Liver (tissue), 3 donors: ENCODE results near the gene KCNT1.

ENCODE experiments used
- ATF3 ChIP-seq: IDR thresholded peaks from 2 replicates; pipeline ENCODE4 v1.6.1; 2016; ENCODE audit warnings: antibody characterized with exemption
- CTCF ChIP-seq: fragments of 150-350 bp; IDR thresholded peaks from 2 replicates; pipeline ENCODE4 v1.5.1; 2017; ENCODE audit warnings: improper control_type of control experiment, low read depth, low read length; ENCODE audit not compliant: missing input control
- FOXA1 ChIP-seq: IDR thresholded peaks from 2 replicates; pipeline ENCODE4 v1.6.1; 2016; ENCODE audit warnings: antibody characterized with exemption
- JUND ChIP-seq, 2 donors: IDR thresholded peaks; 2 replicates each; pipeline ENCODE4 v1.6.1; 2016; ENCODE audit warnings: antibody characterized with exemption in 2 of 2
- RAD21 ChIP-seq, 2 donors: IDR thresholded peaks; 2 replicates each; pipeline ENCODE4 v1.6.1; 2016; ENCODE audit warnings: antibody characterized with exemption in 2 of 2, mild to moderate bottlenecking in 2 of 2
- REST ChIP-seq: IDR thresholded peaks from 2 replicates; pipeline ENCODE4 v1.6.1; 2016; ENCODE audit warnings: antibody characterized with exemption, mild to moderate bottlenecking
- RXRA ChIP-seq, 2 donors: IDR thresholded peaks; 2 replicates each; pipeline ENCODE4 v1.6.1; 2017 to 2018; ENCODE audit warnings: antibody characterized with exemption in 2 of 2, mild to moderate bottlenecking in 1 of 2
- TAF1 ChIP-seq: conservative IDR thresholded peaks from 2 replicates; pipeline ENCODE4 v1.6.1; 2016; ENCODE audit warnings: antibody characterized with exemption, mild to moderate bottlenecking
- ZBTB33 ChIP-seq: IDR thresholded peaks from 2 replicates; pipeline ENCODE4 v1.6.1; 2016; ENCODE audit warnings: antibody characterized with exemption
- donor health status: healthy.
- donor health status: healthy.

- TF ChIP-seq CTCF (no peak), RAD21 (IDR thresholded peaks at IDR 0.05) (no peak), REST (no peak), JUND (IDR thresholded peaks at IDR 0.05) (no peak), TAF1 (no peak), ATF3 (no peak), ZBTB33 (no peak), RXRA (IDR thresholded peaks at IDR 0.05) (no peak), FOXA1 (no peak)
Observed at GRCh38 chr9:135833864-135834263, 131.9 kb downstream of the KCNT1 start.
